GM12878 (cell line): Measurements from ENCODE around the gene NAA10. TPM values are rescaled to one million over a fixed set of nuclear protein-coding genes. Genes with fewer than 3 reads are reported as not detected.

Experiments used
- ATF7 ChIP-seq: fragments of 450-650 bp; IDR thresholded peaks from 2 replicates; pipeline ENCODE4 v1.6.1; 2016; ENCODE audit warnings: low read depth, mild to moderate bottlenecking
- BCL11A ChIP-seq: IDR thresholded peaks from 2 replicates; pipeline ENCODE4 v1.6.1; 2011; ENCODE audit warnings: low read depth, low read length
- CEBPB ChIP-seq, 2 experiments: fragments of 150-350 bp in 1 of 2; IDR thresholded peaks; 2 replicates each; pipeline ENCODE4 v1.6.1; 2012 to 2014; ENCODE audit warnings: low read depth in 2 of 2, low read length in 2 of 2, borderline replicate concordance in 1 of 2, inconsistent platforms in 1 of 2
- HDAC6 ChIP-seq: fragments of 200-600 bp; sonication (generic); IDR thresholded peaks from one replicate; pipeline ENCODE4 v1.8.0; 2017; ENCODE audit warnings: antibody characterized with exemption; ENCODE audit not compliant: unreplicated experiment
- HDGF ChIP-seq: fragments of 450-650 bp; IDR thresholded peaks from 2 replicates; pipeline ENCODE4 v1.6.1; 2016; ENCODE audit warnings: antibody characterized with exemption
- KAT2A ChIP-seq: conservative IDR thresholded peaks from 2 replicates; pipeline ENCODE4 v1.6.1; 2011; ENCODE audit warnings: low read depth, low read length; ENCODE audit not compliant: control insufficient read depth
- MEF2A ChIP-seq: IDR thresholded peaks from 2 replicates; pipeline ENCODE4 v1.6.1; 2011; ENCODE audit warnings: low read depth, mild to moderate bottlenecking, low read length, moderate library complexity; ENCODE audit not compliant: insufficient read depth
- MYC ChIP-seq: IDR thresholded peaks from 2 replicates; pipeline ENCODE4 v1.6.1; 2011; ENCODE audit warnings: mild to moderate bottlenecking, low read length, moderate library complexity, inconsistent platforms; ENCODE audit not compliant: insufficient read depth, insufficient replicate concordance, insufficient read length, severe bottlenecking
- NRF1 ChIP-seq: conservative IDR thresholded peaks from 2 replicates; pipeline ENCODE4 v1.6.1; 2011; ENCODE audit warnings: mild to moderate bottlenecking, low read depth, low read length, improper control_type of control experiment
- POLR2AphosphoS5 ChIP-seq: IDR thresholded peaks from 2 replicates; pipeline ENCODE4 v1.6.1; 2011; ENCODE audit warnings: mild to moderate bottlenecking, low read length, inconsistent platforms
- SMC3 ChIP-seq: IDR thresholded peaks from 2 replicates; pipeline ENCODE4 v1.6.1; 2011; ENCODE audit warnings: low read length, improper control_type of control experiment, borderline replicate concordance
- TAF1 ChIP-seq: IDR thresholded peaks from 2 replicates; pipeline ENCODE4 v1.6.1; 2011; ENCODE audit warnings: mild to moderate bottlenecking, low read depth, low read length, borderline replicate concordance
- ZZZ3 ChIP-seq: IDR thresholded peaks from 2 replicates; pipeline ENCODE4 v1.6.1; 2011; ENCODE audit warnings: low read depth; ENCODE audit not compliant: control insufficient read depth, insufficient read length
- polyA plus RNA-seq, 11 experiments: library from polyadenylated mRNA; depleted of rRNA in 4 of 11; unstranded in 6 of 11; stranded (reverse) in 5 of 11; fragments of >200 nt; fragmentation: Nextera tagmentation in 4 of 11; fragmentation: Illumina TruSeq in 1 of 11; extraction: Ambion mirVana in 4 of 11; extraction: Trizol in 1 of 11; gene quantifications; 1 replicate in 1 of 11; 2 replicates in 10 of 11; pipeline versions ENCODE4 v1.2.1 to v1.2.3, GENCODE V29; 2011 to 2016; ENCODE audit warnings: inconsistent platforms in 2 of 11, missing spikeins in 2 of 11, low read depth in 1 of 11
- total RNA-seq, 4 experiments: library from RNA; depleted of rRNA in 3 of 4; stranded (reverse); fragments of >200 nt in 3 of 4; fragmentation: Illumina TruSeq in 1 of 4; extraction: Trizol in 1 of 4; gene quantifications; 2 replicates each; pipeline versions ENCODE4 v1.2.1 to v1.2.3, GENCODE V29; 2013 to 2021
- TF ChIP-seq, protein P1 (sequence below): fragments of 450-650 bp; IDR thresholded peaks from 2 replicates; pipeline ENCODE4 v1.6.1; 2016; ENCODE audit warnings: mild to moderate bottlenecking, moderate library complexity, borderline replicate concordance
- TF ChIP-seq, protein P2 (sequence below): IDR thresholded peaks from 2 replicates; pipeline ENCODE4 v1.6.1; 2011; ENCODE audit warnings: low read depth, mild to moderate bottlenecking, low read length, moderate library complexity, borderline replicate concordance; ENCODE audit errors: extremely low read depth
- TF ChIP-seq, protein P3 (sequence below): IDR thresholded peaks from 2 replicates; pipeline ENCODE4 v1.6.1; 2011; ENCODE audit warnings: borderline replicate concordance, low read depth, mild to moderate bottlenecking, moderate library complexity, low read length; ENCODE audit not compliant: insufficient read depth, poor library complexity, severe bottlenecking
- TF ChIP-seq, protein P4 (sequence below): fragments of 450-650 bp; IDR thresholded peaks from 2 replicates; pipeline ENCODE4 v1.6.1; 2017; ENCODE audit warnings: mild to moderate bottlenecking, moderate library complexity
- TF ChIP-seq, protein P5 (sequence below): IDR thresholded peaks from 2 replicates; pipeline ENCODE4 v1.6.1; 2012; ENCODE audit warnings: low read depth, low read length, improper control_type of control experiment

Gene NAA10
- total and polyA plus RNA-seq, 10 of the 15 experiments (the other 5 are each of a cell fraction or from before 2014, with no cell fraction given) = 7.9 to 212 (median 98.9) TPM

DNA sequence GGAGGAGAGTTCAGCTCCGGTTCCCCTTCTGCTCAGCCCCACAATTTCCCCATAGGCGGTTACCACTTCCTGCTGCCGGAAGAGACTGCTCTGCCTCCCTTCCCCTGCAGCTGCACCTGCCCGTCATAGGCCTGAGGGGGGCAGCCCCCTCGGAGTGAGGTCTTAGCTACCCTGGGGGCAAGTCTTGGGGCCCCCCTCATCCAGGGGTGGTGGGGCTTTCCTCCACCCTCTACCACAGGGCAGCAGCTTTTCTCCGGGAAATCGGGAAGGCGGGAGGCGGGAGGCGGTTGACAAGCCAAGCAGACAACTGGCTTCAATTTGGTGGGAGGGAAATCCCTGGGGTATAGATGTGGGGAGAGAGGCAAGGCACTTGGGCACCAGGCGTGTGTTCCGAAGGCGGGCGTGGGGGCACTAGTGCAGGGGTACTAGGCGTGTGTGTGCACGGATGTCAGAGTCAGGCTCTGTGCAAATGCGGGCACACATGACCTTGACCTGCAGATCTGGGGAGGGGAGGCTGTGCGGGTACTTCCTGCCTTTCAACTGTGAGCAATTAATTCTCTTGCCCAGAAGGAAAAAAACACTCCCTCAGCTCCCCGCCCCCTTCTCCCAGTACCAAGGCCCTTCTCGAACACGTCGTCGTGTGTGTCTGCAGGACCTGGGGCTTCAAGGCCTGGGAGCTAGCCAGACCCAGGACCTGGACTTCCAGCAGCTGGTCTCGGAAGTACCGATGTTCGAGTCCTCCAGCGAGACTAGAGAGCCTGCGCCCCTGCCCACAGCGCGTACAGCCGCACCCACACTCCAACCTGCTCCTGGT lies 7.8 kb downstream of the NAA10 start (continued):
- TF ChIP-seq, protein P1, sequence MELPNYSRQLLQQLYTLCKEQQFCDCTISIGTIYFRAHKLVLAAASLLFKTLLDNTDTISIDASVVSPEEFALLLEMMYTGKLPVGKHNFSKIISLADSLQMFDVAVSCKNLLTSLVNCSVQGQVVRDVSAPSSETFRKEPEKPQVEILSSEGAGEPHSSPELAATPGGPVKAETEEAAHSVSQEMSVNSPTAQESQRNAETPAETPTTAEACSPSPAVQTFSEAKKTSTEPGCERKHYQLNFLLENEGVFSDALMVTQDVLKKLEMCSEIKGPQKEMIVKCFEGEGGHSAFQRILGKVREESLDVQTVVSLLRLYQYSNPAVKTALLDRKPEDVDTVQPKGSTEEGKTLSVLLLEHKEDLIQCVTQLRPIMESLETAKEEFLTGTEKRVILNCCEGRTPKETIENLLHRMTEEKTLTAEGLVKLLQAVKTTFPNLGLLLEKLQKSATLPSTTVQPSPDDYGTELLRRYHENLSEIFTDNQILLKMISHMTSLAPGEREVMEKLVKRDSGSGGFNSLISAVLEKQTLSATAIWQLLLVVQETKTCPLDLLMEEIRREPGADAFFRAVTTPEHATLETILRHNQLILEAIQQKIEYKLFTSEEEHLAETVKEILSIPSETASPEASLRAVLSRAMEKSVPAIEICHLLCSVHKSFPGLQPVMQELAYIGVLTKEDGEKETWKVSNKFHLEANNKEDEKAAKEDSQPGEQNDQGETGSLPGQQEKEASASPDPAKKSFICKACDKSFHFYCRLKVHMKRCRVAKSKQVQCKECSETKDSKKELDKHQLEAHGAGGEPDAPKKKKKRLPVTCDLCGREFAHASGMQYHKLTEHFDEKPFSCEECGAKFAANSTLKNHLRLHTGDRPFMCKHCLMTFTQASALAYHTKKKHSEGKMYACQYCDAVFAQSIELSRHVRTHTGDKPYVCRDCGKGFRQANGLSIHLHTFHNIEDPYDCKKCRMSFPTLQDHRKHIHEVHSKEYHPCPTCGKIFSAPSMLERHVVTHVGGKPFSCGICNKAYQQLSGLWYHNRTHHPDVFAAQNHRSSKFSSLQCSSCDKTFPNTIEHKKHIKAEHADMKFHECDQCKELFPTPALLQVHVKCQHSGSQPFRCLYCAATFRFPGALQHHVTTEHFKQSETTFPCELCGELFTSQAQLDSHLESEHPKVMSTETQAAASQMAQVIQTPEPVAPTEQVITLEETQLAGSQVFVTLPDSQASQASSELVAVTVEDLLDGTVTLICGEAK = peak; percentile 62; the same call in 1 of the 2 replicates
- TF ChIP-seq, protein P2, sequence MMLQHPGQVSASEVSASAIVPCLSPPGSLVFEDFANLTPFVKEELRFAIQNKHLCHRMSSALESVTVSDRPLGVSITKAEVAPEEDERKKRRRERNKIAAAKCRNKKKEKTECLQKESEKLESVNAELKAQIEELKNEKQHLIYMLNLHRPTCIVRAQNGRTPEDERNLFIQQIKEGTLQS = no peak
- TF ChIP-seq ATF7 (peak; percentile 67), MEF2A (no peak), BCL11A (peak; percentile 28; the same call in 1 of the 2 replicates), CEBPB (IDR thresholded peaks at IDR 0.05; ENCODE audit: borderline replicate concordance in 1 of 2, low read depth in 2 of 2, low read length in 2 of 2) (no peak), MYC (no peak), POLR2AphosphoS5 (peak; percentile 51; the same call in 1 of the 2 replicates), ZZZ3 (no peak), SMC3 (no peak), TAF1 (0 out of 2 replicates have a peak, but pooled peaks have one; percentile 50), KAT2A (no peak), HDGF (0 out of 2 replicates have a peak, but pooled peaks have one; percentile 43), NRF1 (no peak), HDAC6 (no peak)
- TF ChIP-seq, protein P3, sequence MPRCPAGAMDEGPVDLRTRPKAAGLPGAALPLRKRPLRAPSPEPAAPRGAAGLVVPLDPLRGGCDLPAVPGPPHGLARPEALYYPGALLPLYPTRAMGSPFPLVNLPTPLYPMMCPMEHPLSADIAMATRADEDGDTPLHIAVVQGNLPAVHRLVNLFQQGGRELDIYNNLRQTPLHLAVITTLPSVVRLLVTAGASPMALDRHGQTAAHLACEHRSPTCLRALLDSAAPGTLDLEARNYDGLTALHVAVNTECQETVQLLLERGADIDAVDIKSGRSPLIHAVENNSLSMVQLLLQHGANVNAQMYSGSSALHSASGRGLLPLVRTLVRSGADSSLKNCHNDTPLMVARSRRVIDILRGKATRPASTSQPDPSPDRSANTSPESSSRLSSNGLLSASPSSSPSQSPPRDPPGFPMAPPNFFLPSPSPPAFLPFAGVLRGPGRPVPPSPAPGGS = peak; percentile 7
- TF ChIP-seq, protein P4, sequence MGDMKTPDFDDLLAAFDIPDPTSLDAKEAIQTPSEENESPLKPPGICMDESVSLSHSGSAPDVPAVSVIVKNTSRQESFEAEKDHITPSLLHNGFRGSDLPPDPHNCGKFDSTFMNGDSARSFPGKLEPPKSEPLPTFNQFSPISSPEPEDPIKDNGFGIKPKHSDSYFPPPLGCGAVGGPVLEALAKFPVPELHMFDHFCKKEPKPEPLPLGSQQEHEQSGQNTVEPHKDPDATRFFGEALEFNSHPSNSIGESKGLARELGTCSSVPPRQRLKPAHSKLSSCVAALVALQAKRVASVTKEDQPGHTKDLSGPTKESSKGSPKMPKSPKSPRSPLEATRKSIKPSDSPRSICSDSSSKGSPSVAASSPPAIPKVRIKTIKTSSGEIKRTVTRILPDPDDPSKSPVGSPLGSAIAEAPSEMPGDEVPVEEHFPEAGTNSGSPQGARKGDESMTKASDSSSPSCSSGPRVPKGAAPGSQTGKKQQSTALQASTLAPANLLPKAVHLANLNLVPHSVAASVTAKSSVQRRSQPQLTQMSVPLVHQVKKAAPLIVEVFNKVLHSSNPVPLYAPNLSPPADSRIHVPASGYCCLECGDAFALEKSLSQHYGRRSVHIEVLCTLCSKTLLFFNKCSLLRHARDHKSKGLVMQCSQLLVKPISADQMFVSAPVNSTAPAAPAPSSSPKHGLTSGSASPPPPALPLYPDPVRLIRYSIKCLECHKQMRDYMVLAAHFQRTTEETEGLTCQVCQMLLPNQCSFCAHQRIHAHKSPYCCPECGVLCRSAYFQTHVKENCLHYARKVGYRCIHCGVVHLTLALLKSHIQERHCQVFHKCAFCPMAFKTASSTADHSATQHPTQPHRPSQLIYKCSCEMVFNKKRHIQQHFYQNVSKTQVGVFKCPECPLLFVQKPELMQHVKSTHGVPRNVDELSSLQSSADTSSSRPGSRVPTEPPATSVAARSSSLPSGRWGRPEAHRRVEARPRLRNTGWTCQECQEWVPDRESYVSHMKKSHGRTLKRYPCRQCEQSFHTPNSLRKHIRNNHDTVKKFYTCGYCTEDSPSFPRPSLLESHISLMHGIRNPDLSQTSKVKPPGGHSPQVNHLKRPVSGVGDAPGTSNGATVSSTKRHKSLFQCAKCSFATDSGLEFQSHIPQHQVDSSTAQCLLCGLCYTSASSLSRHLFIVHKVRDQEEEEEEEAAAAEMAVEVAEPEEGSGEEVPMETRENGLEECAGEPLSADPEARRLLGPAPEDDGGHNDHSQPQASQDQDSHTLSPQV = no peak
- TF ChIP-seq, protein P5, sequence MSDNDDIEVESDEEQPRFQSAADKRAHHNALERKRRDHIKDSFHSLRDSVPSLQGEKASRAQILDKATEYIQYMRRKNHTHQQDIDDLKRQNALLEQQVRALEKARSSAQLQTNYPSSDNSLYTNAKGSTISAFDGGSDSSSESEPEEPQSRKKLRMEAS = no peak; the same call in 1 of the 2 replicates
